ENCODE results near the gene EEF2.
A peak's percentile ranks its signal among the peaks of the same experiment; 100 is the strongest.

EEF2 gene

GRCh38 chr19:3977242-3978143, 7.8 kb downstream of the EEF2 start:
- peak; percentile 50 for DNase-seq
- H3K4me3 ChIP-seq (ENCODE audit: low read depth, low read length), result no peak overlapping the region
- H3K36me3 ChIP-seq, result peaks cover 78% of the 10 kb centered on the region
- H3K9me3 ChIP-seq, result no peaks in the 10 kb centered on the region
- H3K4me1 ChIP-seq, result peaks cover 18% of the 10 kb centered on the region
- H3K27me3 ChIP-seq, result no peaks in the 10 kb centered on the region
- peak; percentile 25 for TF ChIP-seq CTCF (IDR thresholded peaks at IDR 0.05; ENCODE audit: low read depth, low read length)

GRCh38 chr19:3976495-3977241, 8.6 kb downstream of the EEF2 start:
- TF ChIP-seq CTCF (IDR thresholded peaks at IDR 0.05; ENCODE audit: low read depth, low read length), result no peak
- Histone ChIP-seq H3K4me1 (peaks cover 17% of the 10 kb centered on the region), H3K9me3 (no peaks in the 10 kb centered on the region), H3K4me3 (ENCODE audit: low read depth, low read length) (no peak overlapping the region), H3K36me3 (peaks cover 71% of the 10 kb centered on the region), H3K27me3 (no peaks in the 10 kb centered on the region)
- peak; percentile 91 for DNase-seq

GRCh38 chr19:3975637-3976087, 9.6 kb downstream of the EEF2 start:
- Histone ChIP-seq H3K4me3 (ENCODE audit: low read depth, low read length) (no peak overlapping the region), H3K4me1 (peaks cover 13% of the 10 kb centered on the region), H3K36me3 (peaks cover 61% of the 10 kb centered on the region), H3K9me3 (no peaks in the 10 kb centered on the region), H3K27me3 (no peaks in the 10 kb centered on the region)
- TF ChIP-seq CTCF (IDR thresholded peaks at IDR 0.05; ENCODE audit: low read depth, low read length), result no peak
- no peak for DNase-seq

- DNase-seq, result no peak
- peaks cover 13% of the 10 kb centered on the region for H3K4me1 ChIP-seq
- H3K36me3 ChIP-seq, result peaks cover 56% of the 10 kb centered on the region
Measured at GRCh38 chr19:3975144-3975543, 10.1 kb downstream of the EEF2 start.

GRCh38 chr19:3970808-3971598, 14.3 kb downstream of the EEF2 start, which contains the start of gene DAPK3:
TSS of gene DAPK3 (minus strand) at chr19:3971099. CDS start at chr19:3969735, 1,364 bp downstream.
- peak; percentile 98 for DNase-seq
- Histone ChIP-seq H3K9me3 (no peaks in the 10 kb centered on the region), H3K4me1 (no peaks in the 10 kb centered on the region), H3K36me3 (peaks cover 40% of the 10 kb centered on the region), H3K4me3 (ENCODE audit: low read depth, low read length) (peak within 1 kb of the TSS; percentile 87), H3K27me3 (no peaks in the 10 kb centered on the region)
- no peak for TF ChIP-seq CTCF (IDR thresholded peaks at IDR 0.05; ENCODE audit: low read depth, low read length)

More at GRCh38 chr19:3975144-3975543, 10.1 kb downstream of the EEF2 start:
- Histone ChIP-seq H3K4me3 (ENCODE audit: low read depth, low read length) (no peak overlapping the region), H3K9me3 (no peaks in the 10 kb centered on the region), H3K27me3 (no peaks in the 10 kb centered on the region)
- TF ChIP-seq CTCF (IDR thresholded peaks at IDR 0.05; ENCODE audit: low read depth, low read length), result no peak

All from BE2C (cell line).